HG02870 (cell line): ENCODE data around the gene KBTBD13.

Source experiments
- ATAC-seq: cut with Tn5 transposase; IDR thresholded peaks from one replicate; pipeline ENCODE4 v1.9.1; 2021; ENCODE audit warnings: mild to moderate bottlenecking, moderate library complexity; ENCODE audit not compliant: unreplicated experiment

The KBTBD13 gene

GRCh38 chr15:65050270-65050669 is 26.3 kb upstream of the KBTBD13 start:
- ATAC-seq, result no peak

GRCh38 chr15:65051266-65051665 is 25.3 kb upstream of the KBTBD13 start:
- no peak for ATAC-seq

- ATAC-seq, result no peak
These were observed 23.6 kb upstream of the KBTBD13 start for GRCh38 chr15:65052956-65053355.

- no peak for ATAC-seq
These were observed 22.0 kb upstream of the KBTBD13 start for GRCh38 chr15:65054333-65055200.

- no peak for ATAC-seq
These were observed 21.2 kb upstream of the KBTBD13 start for GRCh38 chr15:65055201-65055870.

- ATAC-seq, result no peak
These were observed 20.4 kb upstream of the KBTBD13 start for GRCh38 chr15:65056106-65056505.

- ATAC-seq, result no peak
These were observed 19.5 kb upstream of the KBTBD13 start for GRCh38 chr15:65056868-65057548.

GRCh38 chr15:65057549-65057940 is 19.0 kb upstream of the KBTBD13 start:
- ATAC-seq, result no peak

GRCh38 chr15:65058394-65059368 is 17.9 kb upstream of the KBTBD13 start:
- ATAC-seq, result no peak

GRCh38 chr15:65059369-65059750 is 17.2 kb upstream of the KBTBD13 start:
- ATAC-seq, result no peak

GRCh38 chr15:65059931-65060596 is 16.5 kb upstream of the KBTBD13 start:
- ATAC-seq, result no peak

GRCh38 chr15:65060641-65061397 is 15.7 kb upstream of the KBTBD13 start:
- ATAC-seq, result no peak

GRCh38 chr15:65062061-65062460 is 14.5 kb upstream of the KBTBD13 start:
- ATAC-seq, result no peak

- no peak for ATAC-seq
These were observed 13.8 kb upstream of the KBTBD13 start for GRCh38 chr15:65062726-65063125.

GRCh38 chr15:65066001-65066634 is 10.4 kb upstream of the KBTBD13 start:
- no peak for ATAC-seq

GRCh38 chr15:65066635-65067316 is 9.8 kb upstream of the KBTBD13 start:
- no peak for ATAC-seq

- no peak for ATAC-seq
These were observed 9.3 kb upstream of the KBTBD13 start for GRCh38 chr15:65067317-65067644.

GRCh38 chr15:65067645-65068402 is 8.7 kb upstream of the KBTBD13 start, which contains the start of gene RASL12:
TSS of gene RASL12 (minus strand) at chr15:65067991. CDS start at chr15:65067835, 156 bp downstream.
- no peak for ATAC-seq
